Measurements from ENCODE around the gene NSDHL.
A peak's percentile ranks its signal among the peaks of the same experiment; 100 is the strongest.

NSDHL gene

GRCh38 chrX:152898442-152898841 is 67.6 kb downstream of the NSDHL start:
- peak overlapping the region; percentile 48 for H3K4me3 ChIP-seq (ENCODE audit: low read depth, low read length)
- no peak for DNase-seq (ENCODE audit: low read depth)
- no peak for TF ChIP-seq CTCF (conservative IDR thresholded peaks at IDR 0.05; ENCODE audit: low read depth, low read length)

- H3K4me3 ChIP-seq (ENCODE audit: low read depth, low read length) = no peak overlapping the region
- no peak for TF ChIP-seq CTCF (conservative IDR thresholded peaks at IDR 0.05; ENCODE audit: low read depth, low read length)
- DNase-seq (ENCODE audit: low read depth) = no peak
These were observed 68.4 kb downstream of the NSDHL start for GRCh38 chrX:152899111-152899873.

- no peak overlapping the region for H3K4me3 ChIP-seq (ENCODE audit: low read depth, low read length)
- no peak for DNase-seq (ENCODE audit: low read depth)
- no peak for TF ChIP-seq CTCF (conservative IDR thresholded peaks at IDR 0.05; ENCODE audit: low read depth, low read length)
These were observed 69.2 kb downstream of the NSDHL start for GRCh38 chrX:152899874-152900719.

GRCh38 chrX:152900937-152901445 is 70.1 kb downstream of the NSDHL start:
- H3K4me3 ChIP-seq (ENCODE audit: low read depth, low read length) = no peak overlapping the region
- no peak for TF ChIP-seq CTCF (conservative IDR thresholded peaks at IDR 0.05; ENCODE audit: low read depth, low read length)
- DNase-seq (ENCODE audit: low read depth) = no peak

- no peak for TF ChIP-seq CTCF (conservative IDR thresholded peaks at IDR 0.05; ENCODE audit: low read depth, low read length)
These were observed 71.1 kb downstream of the NSDHL start for GRCh38 chrX:152901816-152902501.

GRCh38 chrX:152902502-152902820 is 71.6 kb downstream of the NSDHL start:
- TF ChIP-seq CTCF (conservative IDR thresholded peaks at IDR 0.05; ENCODE audit: low read depth, low read length) = no peak
- H3K4me3 ChIP-seq (ENCODE audit: low read depth, low read length) = no peak overlapping the region
- no peak for DNase-seq (ENCODE audit: low read depth)

More at GRCh38 chrX:152901816-152902501, 71.1 kb downstream of the NSDHL start:
- H3K4me3 ChIP-seq (ENCODE audit: low read depth, low read length) = no peak overlapping the region
- no peak for DNase-seq (ENCODE audit: low read depth)
